ENCODE data around the gene RAD51C.
"Not testable (repeated sequence)": the region's sequence is repeated elsewhere in the genome, so short reads cannot be mapped to it uniquely, and the experiment has no call there.

Gene RAD51C

DNA sequence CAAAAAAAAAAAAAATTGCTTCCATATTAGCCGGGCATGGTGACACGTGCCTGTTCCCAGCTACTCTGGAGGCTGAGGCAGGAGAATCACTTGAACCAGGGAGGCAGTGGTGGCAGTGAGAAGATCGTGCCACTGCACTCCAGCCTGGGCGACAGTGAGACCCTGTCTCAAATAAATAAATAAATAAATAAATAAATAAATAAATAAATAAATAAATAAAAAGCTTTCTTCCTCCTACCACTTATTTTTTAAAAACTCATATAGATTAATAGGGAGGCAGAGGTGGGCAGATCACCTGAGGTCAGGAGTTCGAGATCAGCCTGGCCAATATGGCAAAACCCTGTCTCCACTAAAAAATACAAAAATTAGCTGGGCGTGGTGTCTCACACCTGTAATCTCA is 7.9 kb upstream of the RAD51C start:
- DNase-seq = not testable (repeated sequence)

GRCh38 chr17:58686980-58687379 is 5.4 kb upstream of the RAD51C start:
- no peak for DNase-seq

DNA sequence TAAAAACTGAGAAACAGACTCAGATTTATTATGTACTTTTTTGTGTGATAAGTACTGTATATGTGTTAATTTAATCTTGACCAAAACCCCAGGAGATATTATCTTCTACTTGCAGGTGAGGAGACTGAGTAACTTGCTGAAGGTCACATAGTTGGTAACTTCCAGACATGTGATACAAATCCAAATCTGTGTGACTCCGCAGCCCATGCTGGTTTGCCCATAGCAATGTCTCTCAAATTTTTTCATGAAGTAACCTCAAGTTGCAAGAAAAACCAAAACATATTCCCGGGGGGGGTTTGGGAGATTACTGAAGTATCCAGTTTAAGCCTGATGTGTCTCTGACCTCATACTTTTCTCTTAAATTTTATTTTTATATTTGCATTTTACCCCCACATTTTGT is 3.9 kb upstream of the RAD51C start:
- DNase-seq = no peak

- DNase-seq = not testable (repeated sequence)
These were observed 2.4 kb upstream of the RAD51C start for GRCh38 chr17:58690033-58690432.

GRCh38 chr17:58691701-58692238 is 632 bp upstream of the RAD51C start, which contains the start of gene TEX14:
Gene TEX14 (minus strand): TSS chr17:58692045. CDS start chr17:58652001, 40,044 bp downstream.
- no peak for DNase-seq

DNA sequence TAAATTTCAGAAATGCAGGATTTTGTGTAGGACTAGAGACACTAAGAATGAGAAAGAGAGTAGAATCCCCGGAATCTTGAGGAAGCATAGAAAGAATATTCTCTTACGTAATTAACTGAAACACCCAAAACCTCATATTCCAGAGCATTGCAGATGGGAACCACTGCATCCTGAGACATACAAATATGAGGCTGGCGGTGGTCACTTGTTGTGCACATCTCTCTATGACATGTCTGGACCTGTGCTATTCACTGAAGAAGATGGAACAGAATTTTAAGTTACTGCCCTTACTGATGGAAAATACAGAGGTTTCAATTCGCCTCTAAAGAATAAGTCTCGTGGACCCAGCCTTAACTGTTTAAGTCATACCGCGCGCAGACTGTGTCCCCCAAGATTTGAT is 806 bp downstream of the RAD51C start:
- DNase-seq = no peak

- no peak for DNase-seq
These were observed 1.3 kb downstream of the RAD51C start for GRCh38 chr17:58693751-58694150.

GRCh38 chr17:58694302-58694701 is 1.9 kb downstream of the RAD51C start:
- DNase-seq = no peak

DNA sequence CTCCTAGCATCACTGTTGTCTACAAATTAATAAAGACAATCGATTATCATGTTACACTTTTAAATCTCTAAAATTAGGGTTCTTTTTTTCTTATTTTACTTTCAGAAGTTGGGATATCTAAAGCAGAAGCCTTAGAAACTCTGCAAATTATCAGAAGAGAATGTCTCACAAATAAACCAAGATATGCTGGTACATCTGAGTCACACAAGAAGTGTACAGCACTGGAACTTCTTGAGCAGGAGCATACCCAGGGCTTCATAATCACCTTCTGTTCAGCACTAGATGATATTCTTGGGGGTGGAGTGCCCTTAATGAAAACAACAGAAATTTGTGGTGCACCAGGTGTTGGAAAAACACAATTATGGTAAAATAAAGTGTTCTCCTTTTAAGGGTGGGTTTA is 2.4 kb downstream of the RAD51C start:
- DNase-seq = no peak

DNA sequence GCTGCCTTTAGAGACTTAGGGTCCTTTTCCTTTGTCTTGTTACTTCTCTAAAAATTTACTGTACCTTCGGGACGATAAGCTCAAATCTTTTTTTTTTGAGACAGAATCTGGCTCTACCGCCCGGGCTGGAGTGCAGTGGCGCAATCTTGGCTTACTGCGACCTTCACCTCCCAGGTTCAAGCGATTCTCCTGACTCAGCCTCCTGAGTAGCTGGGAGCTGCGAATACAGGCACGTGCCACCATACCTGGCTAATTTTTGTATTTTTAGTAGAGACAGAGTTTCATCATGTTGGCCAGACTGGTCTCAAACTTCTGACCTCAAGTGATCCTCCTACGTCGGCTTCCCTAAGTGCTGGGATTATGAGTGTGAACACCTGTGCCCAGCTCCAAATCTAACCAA is 7.4 kb downstream of the RAD51C start:
- no peak for DNase-seq

GRCh38 chr17:58702045-58702476 is 9.7 kb downstream of the RAD51C start:
- no peak for DNase-seq

DNA sequence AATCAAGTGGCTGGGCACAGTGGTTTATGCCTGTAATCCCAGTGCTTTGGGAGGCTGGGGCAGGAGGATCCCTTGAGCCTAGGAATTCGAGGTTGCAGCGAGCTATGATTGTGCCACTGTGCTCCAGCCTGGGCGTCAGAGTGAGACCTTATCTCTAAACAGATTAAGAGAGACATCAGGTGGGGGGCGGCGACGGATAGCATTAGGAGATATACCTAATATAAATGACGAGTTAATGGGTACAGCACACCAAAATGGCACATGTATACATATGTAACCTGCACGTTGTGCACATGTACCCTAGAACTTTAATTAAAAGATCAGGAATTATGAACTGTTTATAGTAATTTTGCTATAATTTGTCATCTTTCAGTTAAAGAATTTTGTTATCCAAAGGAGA is 10.3 kb downstream of the RAD51C start:
- no peak for DNase-seq

- DNase-seq = no peak
These were observed 10.9 kb downstream of the RAD51C start for GRCh38 chr17:58703137-58703915.

- no peak for DNase-seq
These were observed 11.5 kb downstream of the RAD51C start for GRCh38 chr17:58703916-58704286.

GRCh38 chr17:58706351-58707140 is 14.1 kb downstream of the RAD51C start:
- DNase-seq = no peak

DNA sequence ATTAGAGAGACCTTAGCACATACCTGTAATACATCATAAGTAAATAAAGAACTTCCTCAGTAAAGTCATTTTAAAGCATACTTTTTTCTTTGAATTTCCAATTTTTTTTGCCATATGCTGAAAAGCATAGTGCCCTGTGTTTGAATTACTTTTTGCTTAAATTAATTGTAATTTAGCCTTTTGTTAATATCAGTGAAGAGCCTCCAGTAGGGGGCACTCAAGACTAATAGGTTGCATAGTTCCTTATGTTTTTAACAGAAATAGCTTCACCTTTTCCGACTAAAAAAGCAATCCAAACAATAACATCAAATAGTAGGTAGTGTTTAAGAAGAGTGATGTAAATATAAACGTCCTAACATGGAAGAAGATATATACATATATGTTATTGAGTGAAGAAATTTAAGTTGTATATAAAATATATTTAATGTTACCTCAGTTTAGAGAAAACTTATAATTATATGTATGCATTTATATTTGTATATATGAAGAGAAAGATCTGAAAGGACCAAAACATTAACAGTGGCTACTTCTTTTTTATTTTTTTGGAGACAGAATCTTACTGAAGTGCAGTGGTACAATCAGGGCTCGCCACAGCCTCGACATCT is 18.6 kb downstream of the RAD51C start:
- no peak for DNase-seq

DNA sequence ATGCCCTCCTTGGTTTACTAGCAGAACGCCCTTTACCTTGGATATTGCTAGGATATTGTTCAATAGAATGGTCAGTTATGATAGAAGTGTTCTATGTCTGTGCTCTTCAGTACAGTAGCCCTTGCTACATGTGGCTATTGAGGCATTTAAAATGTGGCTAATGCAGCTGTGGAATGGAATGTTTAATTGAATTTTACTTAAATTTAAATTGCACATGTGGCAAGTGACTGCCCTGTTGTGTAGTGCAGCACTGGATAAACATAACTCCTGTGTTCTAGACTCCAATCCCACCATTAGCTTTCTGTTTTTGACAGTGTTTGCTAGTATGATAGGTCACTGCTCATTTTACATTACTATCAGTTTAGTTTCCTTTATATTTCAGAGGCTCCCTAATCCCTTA is 29.9 kb downstream of the RAD51C start:
- DNase-seq = no peak

DNA sequence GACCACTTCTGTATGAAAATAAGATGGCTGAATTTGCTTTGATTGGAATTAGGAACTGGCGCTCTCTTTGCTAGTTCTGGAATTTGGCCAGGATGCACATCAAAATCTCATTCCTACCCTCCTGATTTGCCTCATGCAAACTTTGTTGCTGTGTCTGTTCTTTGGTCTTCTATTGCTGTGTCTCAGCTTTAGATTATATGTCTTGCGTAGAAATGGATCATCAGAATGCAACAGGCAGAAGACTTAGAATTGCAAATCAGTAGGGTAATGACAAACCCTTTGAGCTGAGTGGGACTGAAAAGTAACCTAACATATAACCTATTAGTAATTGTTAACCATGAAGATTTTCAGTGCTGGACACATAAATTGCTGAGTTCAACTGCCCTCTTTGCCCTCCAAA is 30.3 kb downstream of the RAD51C start:
- no peak for DNase-seq

DNA sequence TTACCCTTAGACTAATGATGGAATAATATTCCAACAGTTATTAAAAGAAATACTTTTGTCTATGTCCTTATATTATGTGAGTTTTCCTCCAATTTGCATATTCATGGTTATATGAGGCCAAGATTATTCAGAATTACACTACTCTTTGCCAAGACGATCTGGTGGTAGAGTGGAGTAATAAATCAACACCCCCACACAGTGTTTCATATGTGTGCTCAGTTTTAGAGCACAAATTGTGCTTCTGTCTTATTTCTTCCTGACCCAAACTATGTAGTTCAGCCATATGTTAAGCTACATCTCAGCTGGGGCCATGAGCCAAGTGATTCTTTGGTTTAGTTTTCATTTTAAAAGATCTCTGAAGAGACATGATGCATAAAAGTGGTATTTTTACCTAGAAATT is 36.4 kb downstream of the RAD51C start:
- no peak for DNase-seq

GRCh38 chr17:58730937-58731336 is 38.5 kb downstream of the RAD51C start:
- DNase-seq = no peak

GRCh38 chr17:58734040-58734439 is 41.6 kb downstream of the RAD51C start:
- DNase-seq = no peak

DNA sequence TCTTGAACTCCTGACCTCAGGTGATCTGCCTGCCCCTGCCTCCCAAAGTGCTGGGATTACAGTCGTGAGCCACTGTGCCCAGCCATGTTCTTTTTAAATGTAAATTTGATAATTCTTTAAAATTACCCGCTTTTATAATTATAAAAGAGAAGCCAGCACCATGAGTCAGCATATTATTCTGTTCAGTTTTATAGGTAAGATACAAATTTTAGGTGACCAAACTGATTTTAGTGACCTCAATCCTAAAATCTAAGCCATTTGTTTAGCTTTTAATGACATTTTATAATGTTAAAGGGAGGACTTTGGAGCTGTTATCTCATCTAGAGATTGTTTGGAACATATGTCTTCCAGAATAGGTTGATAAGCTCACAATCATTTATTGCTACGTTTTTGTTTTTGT is 42.4 kb downstream of the RAD51C start:
- no peak for DNase-seq

GRCh38 chr17:58741121-58741625 is 48.8 kb downstream of the RAD51C start:
- DNase-seq = no peak

All from T1000 (cell line).